NT2/D1 (cell line): Measurements from ENCODE around the gene CACNA1C.

Experiments
- SUZ12 ChIP-seq: IDR thresholded peaks from 2 replicates; pipeline ENCODE4 v1.6.1; 2011; ENCODE audit not compliant: insufficient read length, insufficient read depth; ENCODE audit errors: extremely low read depth
- YY1 ChIP-seq: IDR thresholded peaks from 2 replicates; pipeline ENCODE4 v1.6.1; 2011; ENCODE audit not compliant: insufficient read length, insufficient read depth
- ZNF274 ChIP-seq: IDR thresholded peaks from 2 replicates; pipeline ENCODE4 v1.6.1; 2011; ENCODE audit warnings: mild to moderate bottlenecking, low read depth, low read length

DNA sequence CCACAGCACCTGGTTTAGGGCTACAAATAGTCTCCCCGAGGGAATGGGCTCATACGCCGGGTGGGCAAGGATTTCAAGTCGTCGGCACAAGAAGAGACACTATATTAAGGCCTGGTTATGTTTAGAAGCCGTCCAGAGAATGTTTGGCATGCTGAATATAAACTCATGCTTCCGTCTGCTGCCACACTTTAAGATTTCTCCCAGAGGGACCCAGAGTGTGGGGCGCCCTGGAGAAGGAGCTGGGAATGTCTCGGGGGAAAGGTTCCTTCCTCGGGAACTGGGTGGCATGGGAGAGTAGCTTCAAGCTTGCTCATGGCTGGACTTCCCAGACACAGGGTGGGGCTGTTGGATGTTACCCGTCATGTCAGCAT lies 295.7 kb downstream of the CACNA1C start:
- TF ChIP-seq YY1: no peak
- TF ChIP-seq ZNF274: no peak
- no peak for TF ChIP-seq SUZ12
